ENCODE data around the gene RHOC.

DNA sequence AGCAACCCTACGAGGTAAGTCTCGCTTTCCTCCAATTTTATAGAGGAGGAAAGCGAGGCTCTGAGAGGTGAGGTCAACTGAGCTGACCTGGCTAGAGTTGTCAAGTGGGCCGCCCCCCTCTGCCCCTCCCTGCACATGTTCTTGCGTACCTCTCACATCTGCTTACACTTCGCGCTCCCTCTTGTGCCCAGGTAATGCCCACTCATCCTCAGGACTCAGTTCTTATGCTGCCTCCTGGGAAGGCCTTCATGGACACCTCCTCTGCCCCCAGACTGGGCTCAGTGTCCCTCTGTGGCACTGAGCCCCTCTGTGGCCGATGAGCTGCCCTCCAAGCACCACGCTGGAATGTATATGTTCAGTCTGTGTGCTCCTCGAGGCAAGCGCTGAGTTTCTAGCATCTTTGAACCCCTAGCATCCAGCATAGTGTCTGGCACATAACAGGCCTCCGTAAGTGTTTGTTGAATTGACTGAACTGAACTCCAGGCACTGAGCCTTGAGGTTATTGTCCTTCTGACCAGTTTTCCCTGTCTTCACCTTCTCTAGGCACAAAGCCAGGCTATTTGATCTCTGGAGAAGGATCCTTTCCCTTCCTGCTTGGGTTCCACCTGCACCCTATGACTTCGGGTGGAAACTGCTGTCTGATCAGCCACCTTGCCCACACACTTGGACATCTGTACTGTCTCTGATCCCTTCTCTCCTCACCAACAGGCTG lies 19.0 kb downstream of the RHOC start:
- TF ChIP-seq, protein P1, sequence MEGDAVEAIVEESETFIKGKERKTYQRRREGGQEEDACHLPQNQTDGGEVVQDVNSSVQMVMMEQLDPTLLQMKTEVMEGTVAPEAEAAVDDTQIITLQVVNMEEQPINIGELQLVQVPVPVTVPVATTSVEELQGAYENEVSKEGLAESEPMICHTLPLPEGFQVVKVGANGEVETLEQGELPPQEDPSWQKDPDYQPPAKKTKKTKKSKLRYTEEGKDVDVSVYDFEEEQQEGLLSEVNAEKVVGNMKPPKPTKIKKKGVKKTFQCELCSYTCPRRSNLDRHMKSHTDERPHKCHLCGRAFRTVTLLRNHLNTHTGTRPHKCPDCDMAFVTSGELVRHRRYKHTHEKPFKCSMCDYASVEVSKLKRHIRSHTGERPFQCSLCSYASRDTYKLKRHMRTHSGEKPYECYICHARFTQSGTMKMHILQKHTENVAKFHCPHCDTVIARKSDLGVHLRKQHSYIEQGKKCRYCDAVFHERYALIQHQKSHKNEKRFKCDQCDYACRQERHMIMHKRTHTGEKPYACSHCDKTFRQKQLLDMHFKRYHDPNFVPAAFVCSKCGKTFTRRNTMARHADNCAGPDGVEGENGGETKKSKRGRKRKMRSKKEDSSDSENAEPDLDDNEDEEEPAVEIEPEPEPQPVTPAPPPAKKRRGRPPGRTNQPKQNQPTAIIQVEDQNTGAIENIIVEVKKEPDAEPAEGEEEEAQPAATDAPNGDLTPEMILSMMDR (IDR thresholded peaks at IDR 0.05; ENCODE audit: insufficient read depth, low read length, poor library complexity, severe bottlenecking), result no peak
- no peak for TF ChIP-seq EZH2phosphoT487 (conservative IDR thresholded peaks at IDR 0.05; ENCODE audit: low read length)

All from SU-DHL-6 (cell line).